Middle frontal gyrus (tissue), 1 donor: ENCODE data around the gene MAGI1.
"Not testable (repeated sequence)": the region's sequence is repeated elsewhere in the genome, so short reads cannot be mapped to it uniquely, and the experiment has no call there.

ENCODE experiments used
- DNase-seq: peaks from one replicate; pipeline ENCODE4 v3.0.0-alpha.2; 2015; ENCODE audit warnings: low spot score; ENCODE audit errors: extremely low spot score

The MAGI1 gene

GRCh38 chr3:65720989-65721737 is 317.6 kb downstream of the MAGI1 start:
- no peak for DNase-seq

GRCh38 chr3:65719639-65720038 is 319.1 kb downstream of the MAGI1 start:
- DNase-seq: not testable (repeated sequence)

- DNase-seq: no peak
Observed at GRCh38 chr3:65717676-65718346, 320.9 kb downstream of the MAGI1 start.

- DNase-seq: no peak
Observed at GRCh38 chr3:65716071-65716751, 322.5 kb downstream of the MAGI1 start.

- DNase-seq: no peak
Observed at GRCh38 chr3:65714134-65714533, 324.6 kb downstream of the MAGI1 start.

GRCh38 chr3:65713016-65713415 is 325.7 kb downstream of the MAGI1 start:
- DNase-seq: no peak

- DNase-seq: no peak
Observed at GRCh38 chr3:65712140-65712539, 326.6 kb downstream of the MAGI1 start.

- no peak for DNase-seq
Observed at GRCh38 chr3:65706776-65707568, 331.7 kb downstream of the MAGI1 start.

- no peak for DNase-seq
Observed at GRCh38 chr3:65706301-65706700, 332.4 kb downstream of the MAGI1 start.

GRCh38 chr3:65703820-65704219 is 334.9 kb downstream of the MAGI1 start:
- DNase-seq: no peak

- no peak for DNase-seq
Observed at GRCh38 chr3:65703026-65703425, 335.7 kb downstream of the MAGI1 start.

GRCh38 chr3:65702202-65702601 is 336.5 kb downstream of the MAGI1 start:
- no peak for DNase-seq

- DNase-seq: no peak
Observed at GRCh38 chr3:65701516-65701915, 337.2 kb downstream of the MAGI1 start.

- no peak for DNase-seq
Observed at GRCh38 chr3:65689436-65689835, 349.3 kb downstream of the MAGI1 start.

- no peak for DNase-seq
Observed at GRCh38 chr3:65687741-65688140, 351.0 kb downstream of the MAGI1 start.

GRCh38 chr3:65685621-65686235 is 353.0 kb downstream of the MAGI1 start:
- no peak for DNase-seq

- no peak for DNase-seq
Observed at GRCh38 chr3:65678516-65678915, 360.2 kb downstream of the MAGI1 start.

- DNase-seq: no peak
Observed at GRCh38 chr3:65677486-65678010, 361.2 kb downstream of the MAGI1 start.

- DNase-seq: no peak
Observed at GRCh38 chr3:65676580-65676979, 362.1 kb downstream of the MAGI1 start.

- no peak for DNase-seq
Observed at GRCh38 chr3:65675011-65675410, 363.7 kb downstream of the MAGI1 start.

GRCh38 chr3:65674226-65674625 is 364.5 kb downstream of the MAGI1 start:
- no peak for DNase-seq
